Lower lobe of right lung (tissue), 2 donors: ENCODE data around the gene ODC1. TPM values are rescaled to one million over a fixed set of nuclear protein-coding genes. Genes with fewer than 3 reads are reported as not detected.

Experiments used
- ATAC-seq, 2 donors: fragments of 200-7000 bp; cut with Tn5 transposase; one replicate each; pipeline ENCODE4 v1.9.1; 2020 to 2022; ENCODE audit warnings: mild to moderate bottlenecking in 2 of 2, moderate library complexity in 2 of 2
- DNase-seq: peaks from one replicate; pipeline ENCODE4 v3.0.0-alpha.2; 2020
- H3K27ac ChIP-seq: fragments of 200-600 bp; one replicate; pipeline ENCODE4 v1.8.0; 2022
- H3K27me3 ChIP-seq: fragments of 200-600 bp; one replicate; pipeline ENCODE4 v1.8.0; 2022; ENCODE audit warnings: low read depth
- H3K36me3 ChIP-seq: fragments of 200-600 bp; one replicate; pipeline ENCODE4 v1.8.0; 2022; ENCODE audit warnings: mild to moderate bottlenecking
- H3K4me1 ChIP-seq: fragments of 200-600 bp; one replicate; pipeline ENCODE4 v1.8.0; 2022
- H3K4me3 ChIP-seq: fragments of 200-600 bp; one replicate; pipeline ENCODE4 v1.8.0; 2022; ENCODE audit warnings: mild to moderate bottlenecking
- H3K9me3 ChIP-seq: fragments of 200-600 bp; one replicate; pipeline ENCODE4 v1.8.0; 2022
- CTCF ChIP-seq: fragments of 200-600 bp; IDR thresholded peaks from one replicate; pipeline ENCODE4 v1.8.0; 2022; ENCODE audit warnings: antibody characterized with exemption, mild to moderate bottlenecking
- intact Hi-C: fragments of 100-400 bp; cut with DNase I; formaldehyde crosslinking; loops from one replicate; pipeline ENCODE4 v1.11.0; 2022
- total RNA-seq: library from RNA; stranded (reverse); fragmentation: NEBNext Ultra II Directional; extraction: Animal tissue kit (Norgen Biotek cat#: 25700); gene quantifications from one replicate; pipeline ENCODE4 v1.2.1, GENCODE V29; 2021
- donor health status: DM: no; HTN: yes; CAD: no; lungs with severe emphysema.

Gene ODC1
- total RNA-seq, 1 donor from 2014 or later, result 30.1 TPM

GRCh38 chr2:10481666-10482157 lies 33.6 kb upstream of the ODC1 start:
- Histone ChIP-seq H3K36me3 (no peaks in the 10 kb centered on the region), H3K27ac (no peak overlapping the region), H3K9me3 (no peaks in the 10 kb centered on the region), H3K4me3 (no peak overlapping the region), H3K27me3 (no peaks in the 10 kb centered on the region), H3K4me1 (no peaks in the 10 kb centered on the region)
- ATAC-seq, result no peak
- intact Hi-C loops, result no loop called here
- no peak for DNase-seq
- TF ChIP-seq CTCF, result no peak

GRCh38 chr2:10481055-10481665 lies 33.0 kb upstream of the ODC1 start:
- Histone ChIP-seq H3K27me3 (no peaks in the 10 kb centered on the region), H3K4me3 (no peak overlapping the region), H3K27ac (no peak overlapping the region), H3K4me1 (no peaks in the 10 kb centered on the region), H3K36me3 (no peaks in the 10 kb centered on the region), H3K9me3 (no peaks in the 10 kb centered on the region)
- intact Hi-C loops, result no loop called here
- no peak for DNase-seq
- no peak for TF ChIP-seq CTCF
- no peak for ATAC-seq

- Histone ChIP-seq H3K27me3 (no peaks in the 10 kb centered on the region), H3K27ac (no peak overlapping the region), H3K36me3 (no peaks in the 10 kb centered on the region), H3K4me1 (no peaks in the 10 kb centered on the region), H3K9me3 (no peaks in the 10 kb centered on the region), H3K4me3 (no peak overlapping the region)
- no peak for ATAC-seq
- no peak for TF ChIP-seq CTCF
- no peak for DNase-seq
- intact Hi-C loops, result no loop called here
These were observed 32.3 kb upstream of the ODC1 start for GRCh38 chr2:10480359-10480949.

GRCh38 chr2:10478916-10479315 lies 30.8 kb upstream of the ODC1 start:
- Histone ChIP-seq H3K9me3 (no peaks in the 10 kb centered on the region), H3K27me3 (no peaks in the 10 kb centered on the region), H3K36me3 (no peaks in the 10 kb centered on the region), H3K4me1 (no peaks in the 10 kb centered on the region), H3K4me3 (no peak overlapping the region), H3K27ac (no peak overlapping the region)
- TF ChIP-seq CTCF, result no peak
- intact Hi-C loops, result no loop called here
- DNase-seq (no peak), ATAC-seq (no peak)

- intact Hi-C loops, result no loop called here
- no peak for DNase-seq
These were observed 30.1 kb upstream of the ODC1 start for GRCh38 chr2:10478298-10478625.

More at GRCh38 chr2:10478298-10478625, 30.1 kb upstream of the ODC1 start:
- Histone ChIP-seq H3K36me3 (no peaks in the 10 kb centered on the region), H3K27ac (no peak overlapping the region), H3K27me3 (no peaks in the 10 kb centered on the region), H3K9me3 (no peaks in the 10 kb centered on the region), H3K4me1 (no peaks in the 10 kb centered on the region), H3K4me3 (no peak overlapping the region)
- TF ChIP-seq CTCF, result no peak
- no peak for ATAC-seq
